PC-3 (cell line): ENCODE results near the gene SSU72. TPM values are rescaled to one million over a fixed set of nuclear protein-coding genes. Genes with fewer than 3 reads are reported as not detected.
A peak's percentile ranks its signal among the peaks of the same experiment; 100 is the strongest.
"Not testable (repeated sequence)": the region's sequence is repeated elsewhere in the genome, so short reads cannot be mapped to it uniquely, and the experiment has no call there.

Experiments
- ATAC-seq: fragments of 200-7000 bp; cut with Tn5 transposase; 2 replicates; pipeline ENCODE4 v1.9.1; 2020; ENCODE audit warnings: mild to moderate bottlenecking, moderate library complexity
- BruUV-seq: library from RNA; stranded (reverse); fragments of 400-500 nt; replicated peaks from 2 replicates; lab custom pipeline; 2021; lab: Mats Ljungman, UMichigan
- CTCF ChIA-PET: fragments of 300-600 bp; sonication (Branson Sonifier 250); formaldehyde crosslinking; loops from one replicate; lab custom pipeline; 2022; ENCODE audit warnings: antibody characterized with exemption; lab: Charles Lee
- POLR2A ChIA-PET: fragments of 300-600 bp; sonication (Branson Sonifier 250); formaldehyde crosslinking; loops from one replicate; lab custom pipeline; 2022; ENCODE audit warnings: antibody characterized with exemption; ENCODE audit not compliant: unreplicated experiment; lab: Charles Lee
- DNase-seq: peaks from one replicate; pipeline ENCODE4 v3.0.0-alpha.2; 2015
- H2AFZ ChIP-seq: fragments of 300-600 bp; sonication (generic); 2 replicates; pipeline ENCODE4 v1.6.0; 2016; ENCODE audit warnings: antibody characterized with exemption, low read length
- H3F3A ChIP-seq: fragments of 300-600 bp; sonication (generic); one replicate; pipeline ENCODE4 v1.6.0; 2017; ENCODE audit warnings: antibody characterized with exemption, low read length, control low read depth, mild to moderate bottlenecking; ENCODE audit not compliant: unreplicated experiment
- H3K27ac ChIP-seq: fragments of 300-600 bp; sonication (generic); 2 replicates; pipeline ENCODE4 v1.5.1; 2016; ENCODE audit warnings: mild to moderate bottlenecking, low read length
- H3K27me3 ChIP-seq: fragments of 300-600 bp; sonication (generic); 2 replicates; pipeline ENCODE4 v1.6.1; 2016; ENCODE audit warnings: low read length, mixed read lengths
- H3K36me3 ChIP-seq: fragments of 300-600 bp; sonication (generic); 2 replicates; pipeline ENCODE4 v1.6.1; 2016; ENCODE audit warnings: low read depth, mixed run types, low read length, mixed read lengths
- H3K4me1 ChIP-seq: fragments of 300-600 bp; sonication (generic); 2 replicates; pipeline ENCODE4 v1.5.1; 2016; ENCODE audit warnings: low read length; ENCODE audit not compliant: insufficient read depth
- H3K4me2 ChIP-seq: fragments of 300-600 bp; sonication (generic); 2 replicates; pipeline ENCODE4 v1.6.0; 2016; ENCODE audit warnings: low read length
- H3K4me3 ChIP-seq: fragments of 300-600 bp; sonication (generic); 2 replicates; pipeline ENCODE4 v1.5.1; 2016; ENCODE audit warnings: mild to moderate bottlenecking, low read length, mixed read lengths
- H3K79me2 ChIP-seq: fragments of 300-600 bp; sonication (generic); 2 replicates; pipeline ENCODE4 v1.6.1; 2017; ENCODE audit warnings: low read length, mixed read lengths
- H3K9ac ChIP-seq: fragments of 300-600 bp; sonication (generic); 2 replicates; pipeline ENCODE4 v1.6.0; 2016; ENCODE audit warnings: mild to moderate bottlenecking, low read length
- H3K9me2 ChIP-seq: fragments of 300-600 bp; sonication (generic); replicated peaks from 2 replicates; pipeline ENCODE4 v1.6.1; 2016; ENCODE audit warnings: mixed run types, low read length, mixed read lengths
- H3K9me3 ChIP-seq: fragments of 300-600 bp; sonication (generic); 2 replicates; pipeline ENCODE4 v1.6.1; 2016; ENCODE audit warnings: low read length, mixed read lengths
- H4K20me1 ChIP-seq: fragments of 300-600 bp; sonication (generic); 2 replicates; pipeline ENCODE4 v1.6.1; 2016; ENCODE audit warnings: low read length, mixed read lengths
- EZH2 ChIP-seq: fragments of 300-600 bp; sonication (generic); IDR thresholded peaks from one replicate; pipeline ENCODE4 v1.6.1; 2017; ENCODE audit warnings: antibody characterized with exemption, mild to moderate bottlenecking, low read length; ENCODE audit not compliant: unreplicated experiment
- EZH2phosphoT487 ChIP-seq: fragments of 300-600 bp; sonication (generic); IDR thresholded peaks from 2 replicates; pipeline ENCODE4 v1.6.1; 2018; ENCODE audit warnings: mild to moderate bottlenecking, antibody characterized with exemption, low read length, borderline replicate concordance
- intact Hi-C: fragments of 100-400 bp; cut with micrococcal nuclease; formaldehyde crosslinking; loops from 2 replicates; pipeline ENCODE4 v1.9.0; 2023
- total RNA-seq: library from RNA; depleted of rRNA; stranded (reverse); fragments of >200 nt; gene quantifications from 2 replicates; pipeline ENCODE4 v1.2.3, GENCODE V29; 2014
- TF ChIP-seq, protein P1 (sequence below): fragments of 300-600 bp; sonication (generic); conservative IDR thresholded peaks from 2 replicates; pipeline ENCODE4 v1.5.1; 2017; ENCODE audit warnings: antibody characterized with exemption, low read depth, mild to moderate bottlenecking, low read length

The SSU72 gene
- total RNA-seq, 1 experiment from 2014 or later = 283 TPM

DNA sequence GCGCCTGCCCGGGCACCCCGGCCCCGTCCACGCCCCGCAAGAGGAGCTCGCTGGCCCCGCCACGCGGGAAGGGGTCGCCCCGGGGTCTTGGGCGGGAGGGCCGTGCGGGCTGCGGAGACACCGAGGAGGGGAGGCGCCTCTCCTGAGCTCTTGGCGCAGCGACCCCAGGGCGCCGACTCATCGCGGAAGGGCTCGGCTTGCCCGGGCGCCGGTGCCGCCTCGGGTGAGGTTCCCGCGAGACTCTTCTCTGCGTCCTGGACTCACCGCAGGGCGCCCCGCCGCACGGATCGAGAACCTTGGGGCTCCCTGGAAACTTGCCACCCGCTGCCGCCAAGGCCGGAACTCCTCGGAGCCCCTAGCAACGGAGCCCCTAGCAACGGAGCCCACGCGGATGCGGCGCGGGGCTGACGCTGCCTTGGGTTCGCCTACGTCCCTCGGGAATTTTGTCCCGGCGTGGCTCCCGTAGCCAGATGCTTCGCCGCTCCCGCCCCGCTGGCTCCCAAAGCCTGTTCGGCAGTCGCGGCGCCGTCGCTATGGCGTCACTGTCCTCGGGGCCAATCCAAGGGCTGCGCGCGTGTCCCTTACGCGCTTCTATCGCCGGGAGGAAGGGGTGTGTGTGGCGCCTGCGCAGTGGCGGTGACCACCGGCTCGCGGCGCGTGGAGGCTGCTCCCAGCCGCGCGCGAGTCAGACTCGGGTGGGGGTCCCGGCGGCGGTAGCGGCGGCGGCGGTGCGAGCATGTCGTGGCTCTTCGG is 63.0 kb downstream of the SSU72 start, which contains the start of gene ATAD3A:
Gene ATAD3A, plus strand, starts transcription at position 630 of the 753 bp plus-strand sequence. Its CDS starts 107 bp downstream, at position 737.
- BruUV-seq = no TSS peak
- peaks cover 10% of the 10 kb centered on the region for H3K36me3 ChIP-seq
- peak; percentile 82 for ATAC-seq
- peaks cover 5% of the 10 kb centered on the region; the same call in 1 of the 2 replicates for H4K20me1 ChIP-seq
- peak; percentile 100 for DNase-seq
- H3K4me1 ChIP-seq = peaks cover 9% of the 10 kb centered on the region
- peak within 1 kb of the TSS; percentile 82 for H2AFZ ChIP-seq
- peak within 1 kb of the TSS; percentile 91 for H3K4me3 ChIP-seq
- H3K9ac ChIP-seq = peak within 1 kb of the TSS; percentile 95
- H3K9me3 ChIP-seq = no peaks in the 10 kb centered on the region
- peak within 1 kb of the TSS; percentile 85 for H3K27ac ChIP-seq
- ChIA-PET POLR2A (interaction anchor here (0.6 kb wide), 1 partner anchor 102 kb away, joined by 3 read pairs; no protein-coding TSS in a partner anchor), CTCF (interaction anchor here (0.6 kb wide), 1 partner anchor 88 kb away, joined by 4 read pairs; no protein-coding TSS in a partner anchor)
- no peaks in the 10 kb centered on the region for H3K27me3 ChIP-seq
- H3K4me2 ChIP-seq = peak within 1 kb of the TSS; percentile 88
- no peaks in the 10 kb centered on the region for H3K9me2 ChIP-seq
- no peaks in the 10 kb centered on the region for H3F3A ChIP-seq
- TF ChIP-seq EZH2 (no peak), EZH2phosphoT487 (no peak)
- TF ChIP-seq, protein P1, sequence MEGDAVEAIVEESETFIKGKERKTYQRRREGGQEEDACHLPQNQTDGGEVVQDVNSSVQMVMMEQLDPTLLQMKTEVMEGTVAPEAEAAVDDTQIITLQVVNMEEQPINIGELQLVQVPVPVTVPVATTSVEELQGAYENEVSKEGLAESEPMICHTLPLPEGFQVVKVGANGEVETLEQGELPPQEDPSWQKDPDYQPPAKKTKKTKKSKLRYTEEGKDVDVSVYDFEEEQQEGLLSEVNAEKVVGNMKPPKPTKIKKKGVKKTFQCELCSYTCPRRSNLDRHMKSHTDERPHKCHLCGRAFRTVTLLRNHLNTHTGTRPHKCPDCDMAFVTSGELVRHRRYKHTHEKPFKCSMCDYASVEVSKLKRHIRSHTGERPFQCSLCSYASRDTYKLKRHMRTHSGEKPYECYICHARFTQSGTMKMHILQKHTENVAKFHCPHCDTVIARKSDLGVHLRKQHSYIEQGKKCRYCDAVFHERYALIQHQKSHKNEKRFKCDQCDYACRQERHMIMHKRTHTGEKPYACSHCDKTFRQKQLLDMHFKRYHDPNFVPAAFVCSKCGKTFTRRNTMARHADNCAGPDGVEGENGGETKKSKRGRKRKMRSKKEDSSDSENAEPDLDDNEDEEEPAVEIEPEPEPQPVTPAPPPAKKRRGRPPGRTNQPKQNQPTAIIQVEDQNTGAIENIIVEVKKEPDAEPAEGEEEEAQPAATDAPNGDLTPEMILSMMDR = no peak
- intact Hi-C loops = loop anchor here (1.0 kb wide), 1 partner anchor 40 kb away; the partner anchor contains the start of gene ATAD3B
- peaks cover 48% of the 10 kb centered on the region for H3K79me2 ChIP-seq

- ATAC-seq (no peak), DNase-seq (peak; percentile 58)
- Histone ChIP-seq H3K9me2 (no peaks in the 10 kb centered on the region), H2AFZ (peak overlapping the region; percentile 82), H3K4me3 (peak overlapping the region; percentile 91), H3F3A (no peaks in the 10 kb centered on the region), H3K9me3 (no peaks in the 10 kb centered on the region), H3K4me2 (peak overlapping the region; percentile 88), H3K27me3 (no peaks in the 10 kb centered on the region), H3K36me3 (peaks cover 8% of the 10 kb centered on the region), H3K79me2 (peaks cover 46% of the 10 kb centered on the region), H3K27ac (peak overlapping the region; percentile 85), H4K20me1 (peaks cover 5% of the 10 kb centered on the region; the same call in 1 of the 2 replicates), H3K4me1 (peaks cover 9% of the 10 kb centered on the region), H3K9ac (peak overlapping the region; percentile 95)
- no peak for TF ChIP-seq EZH2
- intact Hi-C loops = loop anchor here (1.0 kb wide), 1 partner anchor 40 kb away; the partner anchor contains the start of gene ATAD3B
- BruUV-seq = TSS peak; percentile 94
- ChIA-PET POLR2A (interaction anchor here (0.6 kb wide), 1 partner anchor 103 kb away, joined by 3 read pairs; no protein-coding TSS in a partner anchor), CTCF (no interaction called here)
Measured at GRCh38 chr1:1510912-1511532, 63.6 kb downstream of the SSU72 start.

DNA sequence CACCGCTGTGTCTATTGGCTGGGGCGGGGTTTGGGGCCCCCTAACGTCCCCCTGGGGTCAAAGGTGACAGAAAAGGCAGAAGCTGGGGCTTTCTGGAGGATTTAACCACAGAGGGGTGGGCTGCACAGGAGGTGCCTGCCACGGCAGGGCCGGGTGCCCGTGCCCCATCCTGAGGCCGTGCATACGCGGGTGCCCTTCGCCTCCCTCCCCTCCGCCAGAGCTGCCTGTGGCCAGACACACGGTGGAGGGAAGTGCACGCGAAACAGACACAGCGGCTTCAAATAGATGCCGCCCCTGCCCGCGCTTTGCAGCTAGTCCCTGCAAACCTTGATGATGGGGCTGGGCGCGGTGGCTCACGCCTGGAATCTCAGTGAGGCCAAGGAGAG is 65.2 kb downstream of the SSU72 start:
- H3K9ac ChIP-seq, POLR2A ChIA-PET, H3K36me3 ChIP-seq, ATAC-seq, H3K27me3 ChIP-seq, CTCF ChIA-PET, H3K9me3 ChIP-seq, H3K4me2 ChIP-seq, H2AFZ ChIP-seq, H3K4me3 ChIP-seq, BruUV-seq, H3F3A ChIP-seq, H4K20me1 ChIP-seq, H3K27ac ChIP-seq, intact Hi-C loops, H3K9me2 ChIP-seq, DNase-seq: not testable (repeated sequence)
- Histone ChIP-seq H3K79me2 (peaks cover 32% of the 10 kb centered on the region), H3K4me1 (peaks cover 16% of the 10 kb centered on the region)

DNA sequence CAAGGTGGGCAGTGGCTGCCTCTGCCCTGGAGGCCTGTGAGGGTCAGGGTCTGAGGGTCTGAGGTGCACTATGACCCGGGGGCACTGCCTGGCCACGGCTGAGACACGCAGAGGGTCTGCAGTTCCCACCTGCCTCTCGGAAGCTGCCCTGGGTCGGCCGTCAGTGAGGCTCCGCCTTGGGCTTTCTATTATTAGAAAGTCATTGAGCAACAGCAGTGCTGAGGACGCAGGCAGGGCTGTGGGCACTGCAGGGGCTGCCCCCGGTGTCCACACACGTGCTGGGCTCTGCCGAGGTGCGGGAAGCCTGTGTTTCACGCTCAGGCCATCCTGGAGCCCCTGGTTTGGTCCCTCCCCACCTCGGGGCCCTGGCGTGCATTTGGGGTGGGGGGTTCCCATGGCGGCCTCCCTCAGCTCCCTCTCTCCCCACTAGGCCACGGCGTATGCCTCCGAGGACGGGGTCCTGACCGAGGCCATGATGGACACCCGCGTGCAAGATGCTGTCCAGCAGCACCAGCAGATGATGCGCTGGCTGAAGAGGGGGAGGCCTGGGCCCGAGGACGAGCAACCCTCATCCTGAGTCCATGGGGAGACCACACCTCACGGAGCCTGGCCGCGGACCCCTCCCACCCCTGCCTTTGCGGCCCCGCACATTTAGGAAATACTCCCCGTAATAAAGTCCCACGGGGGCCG is 65.7 kb downstream of the SSU72 start:
- H2AFZ ChIP-seq, H3K9me2 ChIP-seq, POLR2A ChIA-PET, H3K9ac ChIP-seq, H3K36me3 ChIP-seq, intact Hi-C loops, H3K9me3 ChIP-seq, ATAC-seq, CTCF ChIA-PET, DNase-seq, H3K4me3 ChIP-seq, H4K20me1 ChIP-seq, BruUV-seq, H3F3A ChIP-seq, H3K27ac ChIP-seq, H3K4me2 ChIP-seq, H3K27me3 ChIP-seq: not testable (repeated sequence)
- Histone ChIP-seq H3K79me2 (peaks cover 27% of the 10 kb centered on the region), H3K4me1 (peaks cover 19% of the 10 kb centered on the region)
